Retina (tissue), 1 donor: ENCODE results near the gene IDS.

ENCODE experiments used
- DNase-seq: peaks from one replicate; pipeline ENCODE4 v3.0.0-alpha.2; 2016

IDS gene

DNA sequence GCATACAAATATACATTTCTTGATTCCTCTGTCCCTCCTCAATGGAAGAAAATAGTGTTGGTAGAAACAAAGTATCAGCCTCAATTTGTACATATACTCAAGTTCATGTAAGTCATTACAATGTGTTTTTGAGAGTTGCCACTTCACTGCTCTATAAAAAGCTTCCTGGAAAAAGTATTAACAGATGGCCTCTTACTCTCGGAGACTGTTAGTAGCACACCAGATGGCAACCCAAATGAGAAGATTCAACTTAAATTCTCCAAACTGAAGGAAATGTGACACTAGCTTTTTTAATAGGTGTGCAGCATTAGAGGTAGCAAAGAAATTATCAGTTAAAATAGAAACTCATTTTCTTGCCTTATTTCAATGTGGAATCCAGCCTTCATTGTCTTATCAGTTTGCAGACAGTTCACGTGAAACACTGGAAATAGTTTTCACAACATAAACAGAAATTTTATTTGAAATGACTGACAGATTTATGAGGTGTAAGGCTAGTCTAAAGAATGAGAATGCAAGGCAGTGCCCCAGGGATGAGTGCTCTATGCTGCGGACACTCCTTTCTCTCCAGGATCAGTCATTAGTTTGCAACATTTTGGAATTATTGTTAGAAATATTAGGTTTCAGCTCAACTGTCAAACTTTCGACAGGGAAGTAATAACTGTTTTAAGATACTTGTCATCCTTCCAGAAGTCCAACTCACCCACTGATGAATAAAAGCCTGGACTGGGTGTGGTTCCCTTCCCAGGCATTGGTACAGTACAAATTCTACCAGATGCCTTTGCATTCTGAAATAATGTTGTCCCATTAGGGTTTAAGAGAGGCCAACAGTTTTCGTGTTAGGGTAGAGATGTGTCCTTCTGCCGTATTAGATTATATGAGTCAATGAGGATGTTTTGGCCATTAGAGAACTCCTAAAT, 50.9 kb downstream of the IDS start:
- DNase-seq: no peak

DNA sequence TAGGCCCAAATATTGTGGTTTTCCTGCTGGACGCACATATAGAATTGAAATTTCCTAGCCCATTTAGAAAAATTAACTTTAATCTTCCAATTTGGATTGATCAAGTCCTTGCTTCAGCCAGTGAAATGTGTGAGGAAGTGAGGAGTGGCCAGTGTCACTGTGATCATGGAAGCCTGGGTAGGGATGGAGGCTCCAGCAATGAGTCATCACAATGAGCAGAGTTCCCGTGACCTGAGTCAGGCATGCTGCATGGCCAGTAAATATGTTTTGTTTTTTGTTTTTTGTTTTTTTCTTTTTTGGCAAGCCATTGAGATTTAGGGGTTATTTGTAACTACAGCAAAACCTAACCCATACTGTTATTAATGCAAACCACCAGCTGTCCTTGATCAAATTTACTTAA, 52.1 kb downstream of the IDS start:
- DNase-seq: no peak

DNA sequence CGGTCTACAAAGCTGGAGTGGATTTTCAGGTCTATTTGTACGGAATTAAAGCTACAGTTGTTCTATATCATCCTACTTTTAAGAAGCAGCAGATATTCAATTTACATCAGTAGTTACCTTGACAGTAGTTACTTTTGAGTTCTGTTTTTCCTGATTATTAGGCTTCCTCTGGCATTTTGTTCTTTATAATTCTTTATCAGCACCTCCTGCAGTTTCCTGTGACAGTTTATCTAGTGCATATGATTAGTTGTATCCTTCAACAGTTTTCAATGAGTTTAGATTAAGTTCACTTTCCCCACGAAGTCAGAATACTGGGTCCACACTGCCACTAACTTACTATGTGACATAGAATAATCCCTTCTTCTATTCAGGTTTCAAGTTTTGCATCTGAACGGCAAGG, 71.7 kb downstream of the IDS start:
- no peak for DNase-seq

DNA sequence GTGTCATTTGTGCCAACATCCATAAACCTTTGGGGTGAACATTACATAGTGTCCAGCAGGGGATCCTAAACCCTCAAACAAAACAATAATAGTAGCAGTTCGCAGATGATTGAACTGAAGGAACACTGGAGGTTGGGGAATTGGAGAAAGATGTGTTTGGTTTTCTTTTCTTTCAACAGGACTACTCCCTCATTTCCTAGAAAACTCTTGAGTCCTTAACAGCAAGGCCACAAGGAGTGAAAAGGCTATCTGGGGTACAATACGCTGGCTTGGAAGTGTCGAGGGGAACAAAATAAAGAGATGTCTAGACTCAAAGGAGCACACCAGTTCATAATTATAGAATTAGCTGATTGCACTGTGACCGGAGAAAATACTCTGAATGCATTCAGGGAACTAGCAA, 72.1 kb downstream of the IDS start:
- no peak for DNase-seq
